BLaER1 (cell line): ENCODE data around the gene PDIA5.

Source experiments
- H3K27ac ChIP-seq: shearing (Covaris generic); formaldehyde crosslinking; 2 replicates; pipeline ENCODE4 v1.8.1; 2022
- H3K27me3 ChIP-seq: shearing (Covaris generic); formaldehyde crosslinking; 2 replicates; pipeline ENCODE4 v1.8.1; 2022
- H3K36me3 ChIP-seq: shearing (Covaris generic); formaldehyde crosslinking; 2 replicates; pipeline ENCODE4 v1.8.1; 2022
- H3K4me1 ChIP-seq: shearing (Covaris generic); formaldehyde crosslinking; 2 replicates; pipeline ENCODE4 v1.8.1; 2022
- H3K4me2 ChIP-seq: shearing (Covaris generic); formaldehyde crosslinking; 2 replicates; pipeline ENCODE4 v1.8.1; 2022
- H3K4me3 ChIP-seq: shearing (Covaris generic); formaldehyde crosslinking; 2 replicates; pipeline ENCODE4 v1.8.1; 2022
- H3K9ac ChIP-seq: shearing (Covaris generic); formaldehyde crosslinking; 2 replicates; pipeline ENCODE4 v1.8.1; 2022
- H3K9me3 ChIP-seq: shearing (Covaris generic); formaldehyde crosslinking; 2 replicates; pipeline ENCODE4 v1.8.1; 2022
- H4K20me1 ChIP-seq: shearing (Covaris generic); formaldehyde crosslinking; 2 replicates; pipeline ENCODE4 v1.8.1; 2022
- Cebpa-rat ChIP-seq: shearing (Covaris generic); IDR thresholded peaks from 2 replicates; pipeline ENCODE4 v1.8.1; 2022

Gene PDIA5

GRCh38 chr3:123054109-123054778 lies 12.6 kb upstream of the PDIA5 start:
- H4K20me1 ChIP-seq, result no peaks in the 10 kb centered on the region
- no peak overlapping the region for H3K4me3 ChIP-seq
- H3K4me2 ChIP-seq, result no peak overlapping the region
- no peak overlapping the region for H3K27ac ChIP-seq
- peaks cover 7% of the 10 kb centered on the region for H3K4me1 ChIP-seq
- H3K9ac ChIP-seq, result no peak overlapping the region
- H3K36me3 ChIP-seq, result no peaks in the 10 kb centered on the region
- no peak for TF ChIP-seq Cebpa-rat
- no peaks in the 10 kb centered on the region for H3K9me3 ChIP-seq
- no peaks in the 10 kb centered on the region for H3K27me3 ChIP-seq

DNA sequence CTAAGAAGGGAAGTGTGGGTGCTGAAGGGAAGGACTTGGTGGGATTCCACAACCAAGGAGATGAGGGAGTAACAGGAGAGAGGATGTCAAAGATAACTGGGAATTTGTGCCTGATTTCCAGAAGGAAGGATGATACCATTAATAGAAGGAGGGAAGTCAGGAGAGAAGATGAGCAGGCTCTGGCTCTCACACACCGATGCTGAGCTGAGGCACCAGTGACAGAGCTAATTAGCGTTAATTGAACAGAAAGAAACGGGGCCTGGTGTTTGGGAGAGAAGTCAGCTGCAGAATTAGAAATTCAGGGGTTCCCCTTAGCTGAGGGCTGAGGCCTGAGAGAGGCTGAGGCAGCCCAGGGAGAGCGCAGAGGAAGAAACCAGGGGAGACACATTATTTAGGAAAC lies 11.9 kb upstream of the PDIA5 start:
- H3K27ac ChIP-seq, result no peak overlapping the region
- H3K4me2 ChIP-seq, result no peak overlapping the region
- no peak for TF ChIP-seq Cebpa-rat
- no peak overlapping the region for H3K4me3 ChIP-seq
- H3K27me3 ChIP-seq, result no peaks in the 10 kb centered on the region
- no peak overlapping the region for H3K9ac ChIP-seq
- H3K9me3 ChIP-seq, result no peaks in the 10 kb centered on the region
- H4K20me1 ChIP-seq, result no peaks in the 10 kb centered on the region
- H3K4me1 ChIP-seq, result peaks cover 5% of the 10 kb centered on the region
- H3K36me3 ChIP-seq, result no peaks in the 10 kb centered on the region

DNA sequence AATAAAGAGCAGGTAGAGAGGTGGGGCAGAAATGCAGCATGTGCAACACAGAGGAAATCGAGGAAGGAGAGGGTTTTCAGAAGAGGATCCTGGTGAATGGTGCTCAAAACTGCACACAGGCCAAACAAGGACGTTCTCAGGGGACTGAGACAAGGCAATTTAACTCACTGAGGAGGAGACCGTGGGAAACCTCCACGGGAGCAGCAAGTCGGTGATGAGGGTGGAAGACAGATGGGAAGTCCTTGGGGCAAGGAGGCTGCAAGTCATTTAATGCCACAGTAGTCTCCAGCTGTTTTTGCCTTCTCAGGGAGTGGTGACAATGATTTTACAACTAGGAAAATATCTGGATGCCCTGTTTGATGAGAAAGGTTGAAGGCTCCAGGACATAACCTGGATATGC lies 11.5 kb upstream of the PDIA5 start:
- H4K20me1 ChIP-seq, result no peaks in the 10 kb centered on the region
- H3K9ac ChIP-seq, result no peak overlapping the region
- H3K4me3 ChIP-seq, result no peak overlapping the region
- H3K27me3 ChIP-seq, result no peaks in the 10 kb centered on the region
- H3K4me2 ChIP-seq, result no peak overlapping the region
- peaks cover 5% of the 10 kb centered on the region for H3K4me1 ChIP-seq
- H3K36me3 ChIP-seq, result no peaks in the 10 kb centered on the region
- H3K27ac ChIP-seq, result no peak overlapping the region
- H3K9me3 ChIP-seq, result no peaks in the 10 kb centered on the region
- no peak for TF ChIP-seq Cebpa-rat

DNA sequence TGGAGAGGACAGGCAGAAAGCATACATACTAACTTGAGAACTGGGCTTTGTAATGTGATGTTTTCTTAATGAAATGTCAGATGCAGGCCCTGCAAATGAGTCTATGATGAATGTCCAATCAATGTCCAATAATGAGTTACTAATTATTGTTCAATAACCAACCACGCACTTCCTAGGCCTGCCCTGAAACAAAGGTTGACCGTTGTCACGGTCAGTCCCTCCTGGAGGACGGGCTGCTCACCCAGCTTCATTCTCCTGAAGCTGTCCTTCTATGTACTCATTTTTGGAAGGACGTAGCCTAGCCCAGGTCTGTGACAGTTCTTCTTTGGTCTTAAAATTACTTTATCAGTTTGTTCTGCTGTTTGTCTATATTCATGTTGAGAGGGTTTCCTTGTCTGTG lies 8.3 kb upstream of the PDIA5 start:
- H3K36me3 ChIP-seq, result no peaks in the 10 kb centered on the region
- no peaks in the 10 kb centered on the region for H4K20me1 ChIP-seq
- no peak overlapping the region for H3K4me3 ChIP-seq
- no peak overlapping the region for H3K9ac ChIP-seq
- H3K9me3 ChIP-seq, result no peaks in the 10 kb centered on the region
- no peak for TF ChIP-seq Cebpa-rat
- no peak overlapping the region for H3K4me2 ChIP-seq
- no peak overlapping the region for H3K27ac ChIP-seq
- no peaks in the 10 kb centered on the region for H3K27me3 ChIP-seq
- H3K4me1 ChIP-seq, result no peaks in the 10 kb centered on the region

DNA sequence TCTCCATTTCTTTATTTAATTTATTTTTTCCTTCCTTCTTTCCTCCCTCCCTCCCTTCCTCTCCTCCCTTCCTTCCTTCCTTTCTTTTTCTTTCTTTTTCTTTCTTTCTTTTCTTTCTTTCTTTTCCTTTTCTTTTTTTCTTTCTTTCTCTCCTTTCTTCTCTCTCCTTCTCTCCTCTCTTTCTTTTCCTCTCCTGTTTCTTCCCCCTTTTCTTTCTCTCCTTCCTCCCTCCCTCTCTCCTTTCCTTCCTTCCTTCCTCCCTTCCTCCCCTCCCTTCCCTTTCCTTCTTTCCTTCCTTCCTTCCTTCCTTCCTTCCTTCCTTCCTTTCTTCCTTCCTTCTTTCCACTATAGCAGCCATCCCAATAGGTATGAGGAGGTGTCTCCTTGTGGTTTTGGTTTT lies 6.8 kb upstream of the PDIA5 start:
- Histone ChIP-seq H3K27me3 (peaks cover 3% of the 10 kb centered on the region; the same call in 1 of the 2 replicates), H3K27ac (no peak overlapping the region), H3K4me3 (no peak overlapping the region)

GRCh38 chr3:123061856-123062255 lies 5.0 kb upstream of the PDIA5 start:
- peaks cover 4% of the 10 kb centered on the region; the same call in 1 of the 2 replicates for H3K4me1 ChIP-seq
- H3K27me3 ChIP-seq, result peaks cover 21% of the 10 kb centered on the region
- no peaks in the 10 kb centered on the region for H4K20me1 ChIP-seq
- H3K9ac ChIP-seq, result no peak overlapping the region
- H3K4me2 ChIP-seq, result no peak overlapping the region
- no peak for TF ChIP-seq Cebpa-rat
- no peak overlapping the region for H3K27ac ChIP-seq
- no peak overlapping the region for H3K4me3 ChIP-seq
- H3K36me3 ChIP-seq, result no peaks in the 10 kb centered on the region
- H3K9me3 ChIP-seq, result no peaks in the 10 kb centered on the region

More for the DNA sequence above, 6.8 kb upstream of the PDIA5 start:
- H3K4me1 ChIP-seq, result no peaks in the 10 kb centered on the region
- no peaks in the 10 kb centered on the region for H3K36me3 ChIP-seq
- H3K4me2 ChIP-seq, result no peak overlapping the region
- no peak for TF ChIP-seq Cebpa-rat
- no peaks in the 10 kb centered on the region for H4K20me1 ChIP-seq
- no peaks in the 10 kb centered on the region for H3K9me3 ChIP-seq
- no peak overlapping the region for H3K9ac ChIP-seq

GRCh38 chr3:123063034-123063433 lies 3.8 kb upstream of the PDIA5 start:
- H3K27ac ChIP-seq, result no peak overlapping the region
- no peak overlapping the region for H3K4me3 ChIP-seq
- no peaks in the 10 kb centered on the region for H3K9me3 ChIP-seq
- peaks cover 15% of the 10 kb centered on the region for H3K4me1 ChIP-seq
- no peak for TF ChIP-seq Cebpa-rat
- H3K36me3 ChIP-seq, result no peaks in the 10 kb centered on the region
- peaks cover 33% of the 10 kb centered on the region for H3K27me3 ChIP-seq
- no peak overlapping the region for H3K9ac ChIP-seq
- peaks cover 10% of the 10 kb centered on the region for H4K20me1 ChIP-seq
- no peak overlapping the region for H3K4me2 ChIP-seq

DNA sequence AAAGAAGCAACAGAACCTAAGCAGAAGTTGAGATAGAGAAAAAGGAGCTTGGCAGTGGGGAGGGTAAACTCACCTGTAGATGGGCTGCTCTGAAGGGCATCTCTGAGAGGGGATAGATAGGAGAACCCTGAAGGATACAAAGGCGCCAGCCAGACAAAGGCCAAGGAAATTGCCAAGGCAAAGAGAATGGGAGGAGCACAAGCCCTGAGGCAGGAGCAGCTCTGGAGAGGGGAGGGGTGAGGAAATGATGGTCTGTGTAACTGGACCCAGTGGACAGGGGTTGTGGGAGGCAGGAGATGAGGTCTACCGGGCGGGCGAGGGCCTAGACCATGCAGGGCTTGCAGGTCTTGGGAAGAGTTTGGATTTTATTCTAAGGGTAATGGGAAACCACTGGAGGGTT lies 2.3 kb upstream of the PDIA5 start:
- H4K20me1 ChIP-seq, result peaks cover 25% of the 10 kb centered on the region
- H3K4me1 ChIP-seq, result peaks cover 18% of the 10 kb centered on the region
- H3K9me3 ChIP-seq, result no peaks in the 10 kb centered on the region; the same call in 1 of the 2 replicates
- H3K36me3 ChIP-seq, result no peaks in the 10 kb centered on the region
- no peak for TF ChIP-seq Cebpa-rat
- peaks cover 48% of the 10 kb centered on the region for H3K27me3 ChIP-seq
- no peak overlapping the region for H3K9ac ChIP-seq
- no peak overlapping the region for H3K4me3 ChIP-seq
- H3K4me2 ChIP-seq, result 0 out of 2 replicates have a peak overlapping the region, but pooled peaks have one; percentile 9
- H3K27ac ChIP-seq, result no peak overlapping the region

- no peak for TF ChIP-seq Cebpa-rat
Measured at GRCh38 chr3:123064914-123065313, 1.9 kb upstream of the PDIA5 start.

GRCh38 chr3:123066599-123066895 lies 278 bp upstream of the PDIA5 start:
- H3K4me3 ChIP-seq, result peak overlapping the region; percentile 78
- no peak overlapping the region for H3K27ac ChIP-seq
- no peaks in the 10 kb centered on the region; the same call in 1 of the 2 replicates for H3K9me3 ChIP-seq
- no peak for TF ChIP-seq Cebpa-rat
- peaks cover 45% of the 10 kb centered on the region for H4K20me1 ChIP-seq
- H3K9ac ChIP-seq, result no peak overlapping the region; the same call in 1 of the 2 replicates
- H3K4me2 ChIP-seq, result peak overlapping the region; percentile 91
- H3K36me3 ChIP-seq, result no peaks in the 10 kb centered on the region
- H3K4me1 ChIP-seq, result peaks cover 22% of the 10 kb centered on the region
- peaks cover 50% of the 10 kb centered on the region for H3K27me3 ChIP-seq

More at GRCh38 chr3:123064914-123065313, 1.9 kb upstream of the PDIA5 start:
- Histone ChIP-seq H3K4me1 (peaks cover 18% of the 10 kb centered on the region), H3K27me3 (peaks cover 50% of the 10 kb centered on the region), H3K36me3 (no peaks in the 10 kb centered on the region), H3K9me3 (no peaks in the 10 kb centered on the region; the same call in 1 of the 2 replicates), H3K9ac (no peak overlapping the region), H4K20me1 (peaks cover 29% of the 10 kb centered on the region), H3K27ac (no peak overlapping the region), H3K4me3 (no peak overlapping the region), H3K4me2 (peak overlapping the region; percentile 9; the same call in 1 of the 2 replicates)
